Embryonic facial prominence (tissue), 1 donor: ENCODE data around the gene SMPD3.

Experiments used
- DNase-seq: peaks from one replicate; pipeline ENCODE4 v3.0.0-alpha.2; 2016; ENCODE audit errors: extremely low spot score

Gene SMPD3

DNA sequence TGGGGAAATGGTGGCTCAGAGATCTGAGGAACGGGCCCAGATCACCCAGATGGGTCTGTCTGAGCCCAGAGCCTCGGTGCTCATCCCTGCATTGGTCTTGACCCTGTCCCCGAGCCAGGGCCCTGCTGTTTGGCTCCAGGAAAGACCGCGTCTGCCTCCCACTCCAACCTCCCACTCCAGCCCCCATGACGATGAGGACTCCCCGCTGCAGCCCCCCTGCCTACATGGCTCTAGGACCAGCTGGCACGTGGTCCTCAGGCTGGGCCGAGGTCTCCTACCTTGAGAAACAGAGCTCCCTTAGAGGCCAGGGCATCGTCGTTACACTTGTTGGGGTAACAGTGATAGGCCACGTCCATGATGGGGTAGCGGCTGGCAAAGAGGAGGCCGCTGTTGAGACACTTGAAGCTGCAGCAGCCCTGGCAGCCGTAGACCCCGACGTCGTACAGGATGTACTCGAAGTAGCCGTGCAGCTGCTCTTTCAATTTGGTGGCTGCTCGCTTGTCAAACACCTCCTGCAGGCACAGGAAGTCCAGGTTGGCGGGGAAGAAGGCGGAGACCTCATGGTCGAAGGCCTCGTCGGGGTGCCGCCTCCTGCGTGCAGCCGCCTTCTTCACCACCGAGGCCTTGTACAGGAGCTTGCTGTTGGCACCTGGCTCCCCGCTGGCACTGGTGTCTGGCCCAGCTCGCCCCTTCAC, 77.6 kb downstream of the SMPD3 start:
- no peak for DNase-seq

DNA sequence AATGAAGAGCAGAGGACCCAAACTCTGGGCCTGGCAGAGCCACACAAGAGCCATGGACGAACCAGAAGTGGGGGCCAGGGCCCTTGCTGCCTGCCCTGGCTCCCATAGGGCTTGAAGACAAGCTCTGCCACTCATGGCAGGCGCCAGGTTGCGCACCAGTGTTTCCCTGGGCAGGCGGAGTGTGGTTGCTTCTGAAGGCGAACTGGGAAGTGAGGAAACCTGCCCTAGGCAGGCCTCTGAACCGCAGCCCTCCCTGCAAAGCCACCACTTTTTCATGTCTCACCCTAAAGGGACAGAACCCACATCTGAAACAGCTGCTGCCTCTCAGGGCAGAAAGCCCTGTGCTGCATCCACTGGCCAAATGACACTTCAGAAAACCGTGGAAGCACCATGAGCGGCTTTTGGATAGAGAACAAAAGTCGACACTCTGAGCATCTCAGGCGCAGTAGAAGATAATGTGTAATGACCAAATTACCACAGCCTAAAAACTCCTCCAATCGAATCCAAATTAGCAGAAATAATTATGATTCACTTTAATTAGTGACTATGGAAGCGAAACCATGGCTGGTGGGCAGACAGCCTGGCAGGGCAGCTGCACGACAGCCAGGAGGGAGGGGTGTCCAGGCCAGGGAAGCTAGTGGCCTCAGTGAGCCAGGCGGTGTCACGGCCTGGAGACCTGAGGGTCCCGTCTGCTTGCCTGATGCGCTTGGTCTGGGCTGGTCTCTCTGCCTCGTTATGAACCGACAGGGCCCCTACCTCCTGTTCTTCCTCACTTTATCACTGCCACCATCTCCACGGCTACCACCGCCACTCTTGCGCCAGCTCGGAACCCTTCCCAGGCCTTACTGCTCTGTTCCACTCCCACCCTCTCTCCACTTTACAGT, 78.4 kb downstream of the SMPD3 start:
- no peak for DNase-seq

DNA sequence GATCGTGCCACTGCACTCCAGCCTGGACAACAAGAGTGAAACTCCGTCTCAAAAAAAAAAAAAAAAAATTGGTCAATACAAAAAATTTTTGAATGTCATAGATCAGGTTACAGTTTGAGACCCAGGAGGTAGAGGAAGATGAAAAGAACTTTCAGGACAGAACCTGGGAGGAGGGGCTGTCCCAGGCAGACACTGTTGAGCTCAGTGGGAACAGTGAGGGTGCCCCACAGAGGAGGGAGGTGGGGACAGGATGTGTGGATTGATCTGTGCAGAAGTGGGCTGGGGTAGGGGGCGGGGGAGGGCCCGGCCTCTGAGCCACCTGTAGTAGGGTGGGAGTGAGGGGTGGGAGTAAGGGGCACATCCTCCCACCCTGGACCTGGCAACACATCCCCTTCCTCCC, 79.1 kb downstream of the SMPD3 start:
- DNase-seq = no peak

DNA sequence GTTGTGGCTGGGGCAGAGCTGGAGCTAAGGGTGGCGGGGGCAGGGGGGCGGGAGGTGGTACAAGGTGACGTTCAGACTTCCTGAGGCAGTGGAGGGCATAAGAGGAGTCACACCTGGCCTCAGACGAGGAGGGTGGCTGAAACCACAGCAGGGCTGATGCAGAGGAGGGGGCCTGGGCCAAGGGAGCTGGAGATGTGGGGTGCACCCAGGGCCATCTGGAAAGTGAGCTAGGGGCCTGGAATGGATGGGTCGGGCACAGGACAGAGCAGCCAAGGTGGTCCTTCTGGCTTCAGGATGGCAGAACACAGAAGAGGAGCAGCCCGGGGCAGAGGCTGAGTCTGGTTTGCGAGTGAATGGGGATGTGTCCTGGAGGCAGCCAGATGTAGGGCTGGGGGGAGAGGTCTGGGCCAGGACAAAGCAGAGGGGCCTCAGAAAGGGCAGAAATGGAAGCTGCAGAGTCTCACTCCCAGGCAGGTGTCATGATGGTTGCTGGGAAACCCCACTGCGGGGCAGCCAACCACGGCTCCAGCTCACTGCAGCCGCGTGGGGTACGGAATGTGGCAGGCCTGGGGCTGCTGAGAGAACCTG, 79.9 kb downstream of the SMPD3 start:
- no peak for DNase-seq

DNA sequence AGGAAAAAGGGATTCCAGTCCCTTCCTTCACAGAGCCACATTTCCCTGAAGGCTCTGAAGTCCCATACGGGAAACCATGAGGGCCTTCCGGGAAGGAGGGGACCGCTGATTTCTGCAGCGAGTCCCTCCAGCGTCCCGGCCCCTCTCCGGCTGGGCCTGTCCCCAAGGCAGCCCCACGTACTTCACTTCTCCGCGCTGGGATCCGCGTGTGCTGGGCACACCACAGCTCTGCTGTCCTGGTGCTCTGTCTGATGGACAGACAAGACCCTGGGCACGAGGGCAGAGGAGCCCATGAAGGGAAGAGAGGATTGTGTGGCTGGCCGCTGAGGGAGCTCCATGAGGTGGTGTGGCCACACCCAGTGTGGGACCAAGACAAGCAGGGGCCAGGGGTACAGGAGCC, 80.4 kb downstream of the SMPD3 start:
- DNase-seq = no peak

DNA sequence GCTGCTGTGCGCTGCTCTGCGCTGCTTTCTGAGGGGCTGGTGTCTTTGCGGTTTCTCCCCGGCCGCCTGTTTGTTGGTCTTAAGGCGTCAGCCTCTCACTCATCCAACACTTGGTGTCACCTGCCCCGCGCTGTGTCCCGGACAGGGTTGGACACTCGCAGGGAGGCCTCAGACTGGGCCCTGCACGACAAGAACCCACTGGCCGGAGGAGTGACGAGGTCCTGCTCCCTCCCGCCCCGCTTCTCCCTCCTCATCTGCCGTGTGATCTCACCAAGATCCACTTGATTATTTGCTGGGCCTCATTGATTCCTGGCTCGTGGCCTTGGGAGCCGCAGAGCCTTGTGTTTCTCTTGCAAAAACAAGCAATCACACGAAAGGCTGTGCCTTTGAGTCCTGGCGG, 80.9 kb downstream of the SMPD3 start:
- no peak for DNase-seq

DNA sequence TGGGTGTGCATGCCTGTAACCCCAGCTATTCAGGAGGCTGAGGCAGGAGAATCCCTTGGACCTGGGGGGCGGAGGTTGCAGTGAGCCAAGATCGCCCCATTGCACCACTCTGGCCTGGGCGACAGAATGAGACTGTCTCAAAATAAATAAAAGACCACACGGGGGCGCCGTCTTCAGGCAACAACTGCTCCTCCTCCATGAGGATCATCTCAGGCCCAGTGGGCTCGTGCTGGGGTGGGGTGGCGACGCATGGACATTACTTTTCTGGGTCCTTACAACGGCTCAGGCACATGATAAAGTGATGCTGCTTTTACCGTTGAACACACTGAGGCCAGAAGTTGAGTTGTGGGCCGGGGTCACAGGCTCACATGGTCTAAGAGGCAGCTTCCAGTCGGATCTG, 81.3 kb downstream of the SMPD3 start:
- DNase-seq = no peak

DNA sequence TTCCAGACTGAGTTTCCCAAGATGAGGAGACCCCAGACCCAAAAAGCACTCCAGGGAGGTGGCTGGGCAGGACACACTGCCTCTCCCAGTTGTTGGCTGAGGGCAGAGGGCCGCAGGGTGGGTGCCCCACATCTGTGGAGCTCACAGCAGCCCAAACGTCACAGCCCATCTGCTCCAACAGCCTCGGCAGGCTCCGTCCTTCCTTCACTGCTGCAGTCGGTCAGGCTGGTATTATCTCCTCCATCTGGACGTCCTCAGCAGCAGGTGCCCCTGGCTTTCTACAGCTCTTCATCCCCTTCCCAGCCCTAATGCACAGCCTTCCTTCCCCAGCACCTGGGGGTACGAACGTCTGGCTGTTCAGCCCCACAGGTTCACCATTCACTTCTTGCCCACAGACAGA, 82.2 kb downstream of the SMPD3 start:
- DNase-seq = no peak

DNA sequence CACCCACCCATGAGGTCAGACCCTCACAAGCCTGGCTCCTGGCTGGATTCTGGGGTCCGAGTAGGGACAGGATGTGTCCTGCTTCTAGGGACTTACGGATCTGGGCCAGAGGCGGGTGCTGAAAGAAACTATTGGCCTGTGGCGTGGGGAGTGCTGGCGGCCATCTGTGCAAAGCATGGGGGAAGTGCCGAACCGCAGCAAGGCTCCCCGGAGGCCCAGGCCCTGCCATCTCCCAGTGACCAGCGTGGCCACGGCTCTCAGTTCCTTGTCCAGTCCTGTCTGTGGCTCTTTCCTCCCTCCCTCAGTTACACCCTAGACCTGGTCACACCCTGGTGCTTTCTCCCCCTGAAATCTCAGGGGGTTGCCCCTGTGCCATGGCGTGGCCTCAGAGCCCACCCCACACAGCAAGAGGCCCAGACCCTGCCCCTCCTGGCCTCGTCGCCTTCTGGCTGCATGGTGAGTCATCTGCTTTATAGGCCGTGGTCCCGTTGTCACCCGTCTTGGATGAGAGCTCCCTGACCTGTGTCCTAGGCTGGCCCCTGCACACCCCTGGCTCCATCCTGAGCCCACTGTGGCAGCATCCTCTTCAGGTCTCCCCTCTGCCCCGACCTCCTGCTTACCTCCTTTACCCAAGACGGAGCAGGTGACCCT, 83.0 kb downstream of the SMPD3 start:
- DNase-seq = no peak

DNA sequence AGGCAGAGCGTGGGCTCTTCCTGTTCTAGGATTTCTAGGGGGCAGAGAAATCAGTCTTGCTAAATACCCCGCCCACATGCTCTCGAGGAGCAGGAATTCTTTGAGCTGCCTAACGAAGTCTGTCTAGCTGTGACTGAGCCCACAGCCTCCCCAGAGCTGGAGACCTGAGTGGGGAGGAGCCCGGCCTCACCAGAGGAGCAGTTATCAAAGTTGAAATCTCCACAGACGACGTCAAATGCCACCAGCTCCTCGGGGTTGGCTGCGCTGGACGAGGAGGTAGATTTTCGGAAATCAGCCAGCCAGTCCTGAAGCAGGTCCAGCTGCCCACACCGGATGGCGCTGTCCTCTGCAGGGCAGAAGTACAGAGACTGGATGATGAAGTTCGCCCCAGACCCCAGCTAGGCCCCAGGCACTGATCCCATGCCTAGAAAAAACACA, 83.7 kb downstream of the SMPD3 start:
- DNase-seq = no peak

DNA sequence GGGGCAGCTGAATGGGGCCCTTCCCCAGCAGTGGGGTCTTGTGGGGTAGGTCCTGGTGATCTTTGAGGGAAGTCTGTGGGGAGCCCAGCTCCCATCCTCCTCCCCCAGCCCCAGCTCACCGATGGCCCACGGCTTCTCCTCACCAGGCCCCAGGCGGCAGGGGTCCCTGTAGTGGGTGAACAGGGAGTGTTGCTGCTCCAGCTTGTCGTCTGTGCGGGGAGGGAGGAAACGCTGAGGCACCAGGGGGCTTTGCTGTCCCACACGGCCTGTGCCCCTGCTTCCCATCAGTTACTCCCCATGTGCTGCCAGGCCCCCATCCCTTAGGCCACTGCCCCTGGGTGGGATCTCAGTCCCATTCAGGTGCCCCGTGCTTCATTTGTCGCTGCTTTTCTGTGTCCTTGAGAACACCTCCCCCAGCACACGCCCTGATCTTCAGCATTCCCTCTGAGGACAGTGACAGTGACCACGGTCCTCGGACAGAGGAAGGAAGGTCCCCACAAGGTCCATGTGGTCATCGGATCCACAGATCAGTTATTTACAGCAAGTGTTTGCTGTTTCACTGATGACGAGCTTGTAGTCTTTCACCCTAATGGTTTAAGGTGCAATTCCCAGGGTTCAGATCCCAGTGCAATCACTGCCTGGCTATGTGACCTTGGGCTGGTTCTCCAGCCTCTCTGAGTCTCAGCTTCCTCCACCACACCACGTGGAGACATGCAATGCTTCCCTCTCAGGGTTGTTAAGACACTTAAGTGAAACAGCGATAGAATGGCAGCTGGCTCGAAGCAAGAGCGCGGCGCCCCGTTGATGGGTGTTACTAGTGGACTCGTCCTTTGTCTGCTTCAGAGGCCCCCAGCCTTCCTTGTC, 84.4 kb downstream of the SMPD3 start:
- no peak for DNase-seq

DNA sequence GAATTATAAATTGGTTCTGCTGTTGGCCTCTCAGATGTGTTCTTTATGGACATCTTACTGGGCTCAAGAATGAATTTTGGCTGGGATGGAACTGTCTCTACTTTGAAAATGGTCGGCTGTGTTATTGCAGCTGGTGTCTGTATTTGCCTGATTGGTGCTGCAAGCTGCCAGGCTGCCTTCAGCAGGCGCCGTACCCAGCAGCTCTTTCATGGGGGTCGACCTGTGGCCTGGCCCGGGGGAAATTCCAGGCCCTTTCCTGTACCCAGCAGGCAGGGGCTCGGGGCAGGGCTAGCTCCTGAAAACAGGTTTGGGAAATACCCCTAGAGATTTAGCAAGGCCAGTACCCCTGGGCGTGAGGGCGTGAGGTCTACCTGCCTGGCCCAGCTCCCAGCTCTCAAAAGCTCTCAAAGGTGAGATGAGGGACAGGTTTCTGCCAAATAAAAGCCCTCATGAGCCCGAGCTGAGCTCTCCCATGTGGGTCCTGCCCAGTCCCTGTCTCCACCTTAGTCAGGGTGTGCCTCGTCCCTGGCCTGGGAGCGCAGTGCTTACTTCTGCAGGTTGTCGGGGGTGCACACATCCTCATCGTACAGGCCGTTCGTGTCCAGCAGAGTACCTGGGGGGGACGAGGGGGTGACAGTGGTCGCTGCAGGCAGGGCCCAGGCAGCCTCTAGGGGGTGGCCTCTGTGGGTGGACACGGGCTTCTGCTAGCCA, 85.2 kb downstream of the SMPD3 start:
- no peak for DNase-seq

DNA sequence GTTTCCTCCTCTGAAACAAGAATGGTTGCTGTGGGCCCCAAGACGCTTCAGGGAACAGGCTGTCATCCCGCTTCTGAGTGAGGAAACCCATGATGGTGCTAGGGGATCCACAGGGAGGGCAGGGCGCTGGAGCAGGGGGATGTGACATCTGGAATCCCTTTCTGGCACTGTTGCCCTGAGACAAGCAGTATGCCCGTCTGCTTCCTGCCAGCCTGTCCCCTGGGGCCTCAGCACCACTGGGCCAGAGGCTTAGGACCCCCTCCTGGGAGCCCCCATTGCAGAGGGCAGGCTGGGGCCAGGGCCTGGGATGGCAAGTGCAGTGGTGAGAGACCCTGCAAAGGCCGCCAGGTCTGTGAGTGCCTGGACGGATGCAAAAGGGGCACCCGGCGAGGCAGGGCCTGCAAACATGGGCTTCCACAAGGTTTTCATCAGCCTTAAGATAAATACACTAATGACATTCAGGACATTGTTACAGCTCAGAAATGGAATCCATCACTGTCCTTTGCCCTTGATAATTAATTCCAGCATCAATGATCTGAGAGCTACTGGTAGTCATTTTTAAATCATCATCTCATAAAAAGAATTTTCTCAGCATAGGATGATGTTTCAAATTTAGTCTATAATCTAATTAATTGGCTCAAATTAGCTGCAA, 85.9 kb downstream of the SMPD3 start:
- no peak for DNase-seq

DNA sequence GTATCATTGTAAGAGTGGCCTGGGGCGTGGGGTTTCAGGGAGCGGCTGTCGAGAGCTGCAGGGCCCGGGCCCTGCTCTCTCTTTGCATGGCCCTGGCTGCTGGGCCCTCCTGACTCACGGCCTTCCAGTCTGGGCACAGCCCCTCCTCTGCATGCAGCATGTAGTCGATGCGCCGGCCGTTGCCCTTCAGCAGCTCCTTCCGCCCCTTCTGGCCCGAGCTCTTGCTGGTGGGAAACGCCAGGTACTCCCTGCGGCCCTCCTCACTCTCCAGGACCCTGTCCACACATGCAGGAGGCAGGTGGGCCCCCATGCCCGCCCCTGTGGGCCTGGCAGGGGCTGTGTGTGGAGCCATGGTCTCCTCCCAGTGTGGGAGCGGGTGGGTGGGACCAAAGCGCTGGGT, 86.8 kb downstream of the SMPD3 start:
- no peak for DNase-seq

DNA sequence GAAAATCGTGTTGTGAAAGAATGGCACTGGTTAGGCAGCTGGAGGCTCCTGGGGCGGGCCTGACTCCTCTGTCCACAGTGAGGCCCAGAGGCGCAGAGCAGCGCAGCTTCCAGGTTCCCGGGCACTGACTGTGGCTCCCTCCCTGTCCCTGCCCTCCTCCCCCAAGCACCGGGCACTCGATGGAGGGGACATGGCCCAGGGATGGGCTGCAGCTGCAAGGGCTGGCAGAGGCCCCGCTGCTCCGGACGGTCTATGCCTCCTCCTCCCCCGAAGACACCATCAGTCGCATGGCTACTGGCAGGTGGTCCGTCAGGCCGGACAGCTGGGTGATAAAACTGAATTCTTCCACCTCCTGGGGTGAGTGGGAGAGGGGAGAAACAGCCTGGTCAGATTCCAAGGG, 87.4 kb downstream of the SMPD3 start:
- DNase-seq = no peak

DNA sequence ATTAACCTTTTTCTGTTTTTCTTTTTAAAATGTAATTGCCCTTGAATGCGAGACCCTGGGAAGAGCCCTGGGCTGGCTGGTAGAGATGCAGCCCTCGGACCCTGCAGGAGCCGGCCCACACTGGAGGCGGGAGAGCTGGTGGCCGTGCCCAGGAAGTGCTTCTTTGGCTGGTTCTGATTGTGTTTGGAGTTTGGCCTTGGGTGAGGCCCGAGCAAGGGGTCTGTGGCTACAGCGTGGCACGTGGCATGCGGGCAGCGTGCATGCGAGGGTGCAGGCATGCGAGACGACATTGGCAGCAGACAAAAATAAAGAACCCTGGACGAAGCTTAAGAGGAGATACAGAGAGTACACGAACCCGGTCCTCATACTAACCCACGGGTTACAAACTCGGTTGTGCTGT, 87.8 kb downstream of the SMPD3 start:
- DNase-seq = no peak

DNA sequence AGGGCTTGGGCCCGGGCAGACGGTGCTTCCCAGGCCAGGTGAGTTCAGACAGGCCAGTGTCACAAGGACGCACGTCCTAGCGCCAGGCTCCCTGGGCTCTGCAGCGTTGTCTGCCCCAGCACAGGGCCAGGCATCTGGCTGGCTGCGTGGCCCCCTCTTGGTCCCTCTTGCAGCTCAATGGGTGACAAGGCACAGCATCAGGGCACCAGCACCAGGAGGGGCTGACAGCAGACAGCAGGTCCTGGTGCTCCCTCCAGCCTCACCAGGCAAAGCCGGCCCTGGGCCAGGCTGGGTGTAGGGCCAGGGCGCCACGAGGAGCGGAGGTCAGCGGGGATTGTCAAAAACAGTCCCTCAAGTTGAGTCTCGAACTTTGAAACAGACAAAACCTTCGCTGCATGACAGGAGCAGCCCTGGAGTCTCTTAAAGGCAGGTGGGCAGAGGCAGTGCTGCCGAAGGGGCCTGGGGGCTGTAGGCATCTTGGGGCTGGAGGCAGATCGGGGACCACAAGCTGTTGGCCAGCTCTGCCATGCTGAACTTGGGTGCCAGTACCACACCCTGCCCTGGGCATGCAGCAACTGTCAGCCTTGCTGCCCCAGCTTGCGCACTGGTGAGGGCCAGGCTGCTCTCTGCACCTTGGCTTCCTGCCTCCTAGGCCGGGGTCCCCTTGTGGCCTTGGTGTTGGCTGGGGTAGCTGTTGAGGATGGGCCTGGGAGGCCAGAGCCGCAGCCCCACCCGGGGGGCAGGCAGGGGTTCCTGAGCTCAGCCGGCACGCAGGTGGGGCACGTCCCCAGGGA, 88.7 kb downstream of the SMPD3 start:
- DNase-seq = no peak

DNA sequence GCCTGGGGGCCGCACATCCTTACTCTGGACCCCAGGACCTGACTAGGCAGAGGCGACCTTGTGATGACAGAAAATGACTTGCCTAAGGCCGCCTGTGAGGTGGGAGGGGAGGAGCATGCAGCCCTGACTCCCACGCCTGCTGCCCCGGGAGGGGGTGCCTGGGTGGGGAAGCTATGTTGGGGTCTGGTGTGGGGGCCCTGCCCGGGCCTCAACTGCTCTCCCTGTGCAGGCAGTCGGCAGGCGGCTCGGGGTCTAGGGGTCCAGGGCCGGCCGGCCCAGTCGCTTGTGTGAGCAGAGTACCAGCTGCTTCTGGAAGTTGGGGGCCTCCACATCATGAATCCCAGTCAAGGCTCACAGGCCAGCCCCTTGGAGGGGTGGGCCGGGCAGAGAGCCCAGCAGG, 89.4 kb downstream of the SMPD3 start:
- DNase-seq = no peak

DNA sequence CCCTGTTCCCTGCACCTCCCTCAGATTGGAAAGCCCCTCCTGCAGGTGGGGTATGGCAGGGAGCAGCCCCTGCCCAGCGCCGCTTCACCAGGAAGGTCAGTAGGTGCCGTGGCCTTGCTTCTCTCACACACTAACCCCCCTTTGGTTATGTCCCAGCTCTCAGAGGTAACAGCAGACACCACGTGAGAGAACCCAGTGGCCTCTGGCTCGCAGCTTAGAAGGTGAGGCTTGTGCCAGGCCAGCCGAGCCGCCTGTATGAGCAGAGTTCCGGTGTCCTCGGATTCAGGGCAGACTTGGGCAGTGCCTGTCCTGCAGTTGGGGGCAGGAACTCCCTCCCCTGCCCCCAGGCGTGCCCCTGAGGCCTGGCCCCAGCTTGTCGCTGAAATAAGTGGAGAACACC, 90.4 kb downstream of the SMPD3 start:
- no peak for DNase-seq
